Measurements from ENCODE around the gene RPL11. TPM values are rescaled to one million over a fixed set of nuclear protein-coding genes. Genes with fewer than 3 reads are reported as not detected.
"Not testable (repeated sequence)": the region's sequence is repeated elsewhere in the genome, so short reads cannot be mapped to it uniquely, and the experiment has no call there.

RPL11 gene
- total RNA-seq, 1 donor from 2014 or later: 462 TPM

DNA sequence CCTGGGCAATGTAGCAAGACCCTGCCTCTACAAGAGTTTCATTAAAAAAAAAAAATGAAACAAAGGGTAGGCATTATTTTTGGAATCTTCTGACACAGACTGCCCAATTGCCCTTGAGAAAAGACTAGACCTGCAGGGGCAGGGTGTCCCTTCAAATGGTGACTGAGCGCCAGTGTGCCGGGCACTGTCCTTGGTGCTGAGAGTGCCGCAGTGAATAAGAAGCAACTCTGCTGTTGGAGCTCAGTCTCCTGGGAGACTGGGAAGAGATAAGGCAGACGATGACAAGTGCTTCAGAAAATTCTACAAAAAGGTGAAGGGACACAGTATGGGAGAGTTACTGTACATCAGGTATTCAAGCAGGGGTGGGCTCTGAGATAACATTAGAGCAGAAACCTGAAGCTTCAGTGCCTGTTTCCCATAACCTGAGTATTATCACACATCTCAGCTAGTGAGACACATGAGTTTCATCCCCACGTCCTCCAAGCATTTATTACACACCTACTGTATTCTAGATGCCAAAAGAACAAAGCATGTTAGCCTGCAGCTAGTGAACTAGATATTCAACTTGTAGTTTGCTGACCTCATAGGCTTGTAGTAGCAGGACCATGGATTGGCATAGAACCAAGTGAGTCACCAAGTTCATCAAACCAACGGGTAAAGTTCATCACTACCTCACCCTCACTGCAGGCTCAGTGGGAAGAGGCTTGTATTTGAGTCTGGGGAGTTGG, 18.4 kb upstream of the RPL11 start:
- TF ChIP-seq, protein P1, sequence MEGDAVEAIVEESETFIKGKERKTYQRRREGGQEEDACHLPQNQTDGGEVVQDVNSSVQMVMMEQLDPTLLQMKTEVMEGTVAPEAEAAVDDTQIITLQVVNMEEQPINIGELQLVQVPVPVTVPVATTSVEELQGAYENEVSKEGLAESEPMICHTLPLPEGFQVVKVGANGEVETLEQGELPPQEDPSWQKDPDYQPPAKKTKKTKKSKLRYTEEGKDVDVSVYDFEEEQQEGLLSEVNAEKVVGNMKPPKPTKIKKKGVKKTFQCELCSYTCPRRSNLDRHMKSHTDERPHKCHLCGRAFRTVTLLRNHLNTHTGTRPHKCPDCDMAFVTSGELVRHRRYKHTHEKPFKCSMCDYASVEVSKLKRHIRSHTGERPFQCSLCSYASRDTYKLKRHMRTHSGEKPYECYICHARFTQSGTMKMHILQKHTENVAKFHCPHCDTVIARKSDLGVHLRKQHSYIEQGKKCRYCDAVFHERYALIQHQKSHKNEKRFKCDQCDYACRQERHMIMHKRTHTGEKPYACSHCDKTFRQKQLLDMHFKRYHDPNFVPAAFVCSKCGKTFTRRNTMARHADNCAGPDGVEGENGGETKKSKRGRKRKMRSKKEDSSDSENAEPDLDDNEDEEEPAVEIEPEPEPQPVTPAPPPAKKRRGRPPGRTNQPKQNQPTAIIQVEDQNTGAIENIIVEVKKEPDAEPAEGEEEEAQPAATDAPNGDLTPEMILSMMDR (IDR thresholded peaks at IDR 0.05): no peak
- H3K27me3 ChIP-seq: no peaks in the 10 kb centered on the region
- no peaks in the 10 kb centered on the region for H3K36me3 ChIP-seq
- no peaks in the 10 kb centered on the region for H3K9me3 ChIP-seq
- DNase-seq (ENCODE audit: low spot score in 2 of 2): no peak
- no peak overlapping the region for H3K27ac ChIP-seq
- H3K4me3 ChIP-seq: no peak overlapping the region
- intact Hi-C loops (cut with DNase I): no loop called here
- no peaks in the 10 kb centered on the region for H3K4me1 ChIP-seq

- Histone ChIP-seq H3K27ac (no peak overlapping the region), H3K9me3 (no peaks in the 10 kb centered on the region), H3K4me1 (no peaks in the 10 kb centered on the region), H3K4me3 (no peak overlapping the region), H3K36me3 (no peaks in the 10 kb centered on the region), H3K27me3 (no peaks in the 10 kb centered on the region)
- DNase-seq (ENCODE audit: low spot score in 2 of 2): no peak
- TF ChIP-seq, protein P1 (IDR thresholded peaks at IDR 0.05): no peak
- intact Hi-C loops (cut with DNase I): no loop called here
Measured at GRCh38 chr1:23679815-23680214, 11.8 kb upstream of the RPL11 start.

DNA sequence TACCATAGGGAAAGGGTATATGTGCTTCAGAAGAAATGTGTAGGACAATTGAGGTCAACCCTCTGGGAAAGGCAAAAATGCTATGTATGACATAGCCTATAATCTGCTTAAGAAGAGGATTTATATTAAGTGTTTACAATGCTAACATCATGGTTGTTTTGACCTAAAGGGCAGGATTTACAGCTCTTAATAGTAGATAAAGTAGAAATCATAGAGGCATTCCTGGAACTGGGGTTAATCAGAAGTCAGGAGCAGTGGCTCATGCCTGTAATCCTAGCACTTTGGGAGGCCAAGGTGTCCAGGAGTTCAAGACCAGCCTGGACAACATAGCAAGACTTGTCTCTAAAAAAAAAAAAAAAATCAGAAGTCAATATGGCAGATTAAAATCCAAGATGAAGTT, 8.7 kb upstream of the RPL11 start:
- TF ChIP-seq, protein P1 (IDR thresholded peaks at IDR 0.05): no peak
- intact Hi-C loops (cut with DNase I): no loop called here
- H3K4me1 ChIP-seq: no peaks in the 10 kb centered on the region
- no peak overlapping the region for H3K27ac ChIP-seq
- DNase-seq (ENCODE audit: low spot score in 2 of 2): no peak
- H3K36me3 ChIP-seq: no peaks in the 10 kb centered on the region
- H3K9me3 ChIP-seq: no peaks in the 10 kb centered on the region
- no peak overlapping the region for H3K4me3 ChIP-seq
- H3K27me3 ChIP-seq: no peaks in the 10 kb centered on the region

GRCh38 chr1:23684415-23684814, 7.2 kb upstream of the RPL11 start:
- H3K9me3 ChIP-seq: no peaks in the 10 kb centered on the region
- H3K4me3 ChIP-seq: no peak overlapping the region
- no peaks in the 10 kb centered on the region for H3K4me1 ChIP-seq
- intact Hi-C loops (cut with DNase I): no loop called here
- DNase-seq (ENCODE audit: low spot score in 2 of 2): no peak
- no peaks in the 10 kb centered on the region for H3K27me3 ChIP-seq
- TF ChIP-seq, protein P1 (IDR thresholded peaks at IDR 0.05): no peak
- no peaks in the 10 kb centered on the region for H3K36me3 ChIP-seq
- H3K27ac ChIP-seq: no peak overlapping the region

DNA sequence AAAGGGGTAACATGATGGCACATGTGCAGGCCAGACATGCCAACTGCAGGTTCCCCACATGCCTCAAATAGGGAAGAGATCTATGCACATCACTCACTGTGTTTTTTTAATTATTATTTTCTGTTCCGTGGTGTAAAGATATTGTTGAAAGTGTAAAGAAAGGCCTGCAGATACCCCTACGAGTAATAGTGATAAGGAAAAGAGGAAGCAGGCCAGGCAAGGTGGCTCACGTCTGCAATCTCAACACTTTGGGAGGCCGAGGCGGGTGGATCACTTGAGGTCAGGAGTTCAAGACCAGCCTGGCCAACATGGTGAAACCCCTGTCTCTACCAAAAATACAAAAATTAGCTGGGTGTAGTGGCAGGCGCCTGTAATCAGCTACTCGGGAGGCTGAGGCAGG, 6.4 kb upstream of the RPL11 start:
- H3K36me3 ChIP-seq; H3K4me1 ChIP-seq; H3K27ac ChIP-seq; H3K4me3 ChIP-seq; DNase-seq (ENCODE audit: low spot score in 2 of 2); H3K27me3 ChIP-seq; intact Hi-C loops (cut with DNase I); H3K9me3 ChIP-seq: not testable (repeated sequence)

DNA sequence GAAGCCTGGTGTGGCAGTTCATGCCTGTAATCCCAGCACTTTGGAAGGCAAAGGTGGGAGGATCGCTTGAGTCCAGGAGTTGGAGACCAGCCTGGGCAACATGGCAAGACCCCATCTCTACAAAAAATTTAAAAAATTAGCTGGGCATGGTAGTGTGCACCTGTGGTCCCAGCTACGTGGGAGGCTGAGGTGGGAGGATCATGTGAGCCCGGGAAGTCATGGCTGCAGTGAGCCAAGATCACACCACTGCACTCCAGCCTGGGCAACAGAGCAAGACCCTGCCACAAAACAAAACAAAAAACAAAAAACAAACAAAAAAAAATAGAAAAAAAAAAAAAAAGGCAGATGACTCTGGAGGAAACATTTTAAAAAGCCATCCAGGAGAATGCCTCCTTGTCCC, 3.9 kb upstream of the RPL11 start:
- H3K27me3 ChIP-seq; intact Hi-C loops (cut with DNase I); H3K4me3 ChIP-seq; H3K36me3 ChIP-seq; DNase-seq (ENCODE audit: low spot score in 2 of 2); H3K9me3 ChIP-seq; H3K4me1 ChIP-seq; H3K27ac ChIP-seq: not testable (repeated sequence)

- H3K4me1 ChIP-seq; DNase-seq (ENCODE audit: low spot score in 2 of 2); H3K27me3 ChIP-seq; H3K27ac ChIP-seq; intact Hi-C loops (cut with DNase I); H3K36me3 ChIP-seq; H3K9me3 ChIP-seq; H3K4me3 ChIP-seq: not testable (repeated sequence)
Measured at GRCh38 chr1:23688281-23688680, 3.3 kb upstream of the RPL11 start.
